GM21529 (cell line): ENCODE results near the gene MYO15A.

Source experiments
- ATAC-seq: cut with Tn5 transposase; IDR thresholded peaks from one replicate; pipeline ENCODE4 v1.9.1; 2021; ENCODE audit not compliant: unreplicated experiment

Gene MYO15A

GRCh38 chr17:18182978-18183333 is 74.4 kb downstream of the MYO15A start:
- ATAC-seq: peak; percentile 31

- ATAC-seq: peak; percentile 84
Observed at GRCh38 chr17:18183334-18184142, 75.0 kb downstream of the MYO15A start, which contains the start of gene ALKBH5. ALKBH5 (plus strand) TSS chr17:18183828; CDS start chr17:18184244, 416 bp downstream.

- ATAC-seq: peak; percentile 5
Observed at GRCh38 chr17:18184143-18185031, 75.8 kb downstream of the MYO15A start.

- ATAC-seq: no peak
Observed at GRCh38 chr17:18185391-18185790, 76.8 kb downstream of the MYO15A start.

- no peak for ATAC-seq
Observed at GRCh38 chr17:18185832-18186626, 77.5 kb downstream of the MYO15A start.

- no peak for ATAC-seq
Observed at GRCh38 chr17:18186627-18186982, 78.0 kb downstream of the MYO15A start.

GRCh38 chr17:18187226-18187625 is 78.7 kb downstream of the MYO15A start:
- no peak for ATAC-seq

GRCh38 chr17:18187821-18188761 is 79.5 kb downstream of the MYO15A start:
- ATAC-seq: no peak

GRCh38 chr17:18190628-18191235 is 82.2 kb downstream of the MYO15A start:
- ATAC-seq: no peak

- ATAC-seq: no peak
Observed at GRCh38 chr17:18191236-18191667, 82.7 kb downstream of the MYO15A start.

GRCh38 chr17:18191967-18192366 is 83.4 kb downstream of the MYO15A start:
- no peak for ATAC-seq

GRCh38 chr17:18194394-18194793 is 85.8 kb downstream of the MYO15A start:
- no peak for ATAC-seq

- no peak for ATAC-seq
Observed at GRCh38 chr17:18194804-18195203, 86.2 kb downstream of the MYO15A start.

GRCh38 chr17:18195246-18195645 is 86.7 kb downstream of the MYO15A start:
- no peak for ATAC-seq

GRCh38 chr17:18197535-18198194 is 89.1 kb downstream of the MYO15A start:
- ATAC-seq: no peak

GRCh38 chr17:18198530-18198929 is 90.0 kb downstream of the MYO15A start:
- no peak for ATAC-seq

- no peak for ATAC-seq
Observed at GRCh38 chr17:18201108-18201507, 92.6 kb downstream of the MYO15A start.

GRCh38 chr17:18203308-18203707 is 94.8 kb downstream of the MYO15A start:
- ATAC-seq: no peak

GRCh38 chr17:18205861-18206260 is 97.3 kb downstream of the MYO15A start:
- ATAC-seq: no peak
